Measurements from ENCODE around the gene KDM8. TPM values are rescaled to one million over a fixed set of nuclear protein-coding genes. Genes with fewer than 3 reads are reported as not detected.

KDM8 gene
- polyA plus RNA-seq, 4 donors, result 8.7 to 117 (median 42.7) TPM

GRCh38 chr16:27182906-27183405 lies 20.4 kb upstream of the KDM8 start:
- H3K36me3 ChIP-seq (ENCODE audit: control insufficient read depth in 3 of 3, insufficient read depth in 2 of 3, low read depth in 1 of 3, low read length in 3 of 3), result no peaks in the 10 kb centered on the region
- H3K4me1 ChIP-seq (ENCODE audit: control insufficient read depth in 3 of 3, insufficient read depth in 2 of 3, low read depth in 1 of 3, low read length in 2 of 3), result peaks cover 0 to 3% (median 0%) of the 10 kb centered on the region in 3 donors
- FAIRE-seq (no peak), DNase-seq (no peak)
- no peak overlapping the region for H3K4me3 ChIP-seq (ENCODE audit: low read depth in 1 of 3, low read length in 3 of 3)
- no peaks in the 10 kb centered on the region for H3K27me3 ChIP-seq (ENCODE audit: control insufficient read depth in 3 of 3, insufficient read depth in 3 of 3, low read length in 3 of 3)
- 74 to 87% (median 86%) methylated on average over 7 of the region's 7 CpGs for WGBS, 3 donors
- H3K27ac ChIP-seq (ENCODE audit: low read depth in 1 of 3, low read length in 2 of 3), result no peak overlapping the region
- H3K9me3 ChIP-seq (ENCODE audit: control insufficient read depth in 2 of 2, insufficient read depth in 1 of 2, low read depth in 1 of 2, low read length in 1 of 2), result no peaks in the 10 kb centered on the region

- Histone ChIP-seq H3K27me3 (ENCODE audit: control insufficient read depth in 3 of 3, insufficient read depth in 3 of 3, low read length in 3 of 3) (no peaks in the 10 kb centered on the region), H3K9me3 (ENCODE audit: control insufficient read depth in 2 of 2, insufficient read depth in 1 of 2, low read depth in 1 of 2, low read length in 1 of 2) (no peaks in the 10 kb centered on the region), H3K36me3 (ENCODE audit: control insufficient read depth in 3 of 3, insufficient read depth in 2 of 3, low read depth in 1 of 3, low read length in 3 of 3) (no peaks in the 10 kb centered on the region), H3K4me1 (ENCODE audit: control insufficient read depth in 3 of 3, insufficient read depth in 2 of 3, low read depth in 1 of 3, low read length in 2 of 3) (no peaks in the 10 kb centered on the region), H3K27ac (ENCODE audit: low read depth in 1 of 3, low read length in 2 of 3) (no peak overlapping the region), H3K4me3 (ENCODE audit: low read depth in 1 of 3, low read length in 3 of 3) (no peak overlapping the region)
- 93 to 100% (median 97%) methylated on average over 1 of the region's 1 CpG for WGBS, 3 donors
- FAIRE-seq, result no peak
- DNase-seq, result no peak
Measured at GRCh38 chr16:27185776-27186130, 17.6 kb upstream of the KDM8 start.

GRCh38 chr16:27188633-27189032 lies 14.7 kb upstream of the KDM8 start:
- Histone ChIP-seq H3K4me1 (ENCODE audit: control insufficient read depth in 3 of 3, insufficient read depth in 2 of 3, low read depth in 1 of 3, low read length in 2 of 3) (no peaks in the 10 kb centered on the region), H3K36me3 (ENCODE audit: control insufficient read depth in 3 of 3, insufficient read depth in 2 of 3, low read depth in 1 of 3, low read length in 3 of 3) (no peaks in the 10 kb centered on the region), H3K27ac (ENCODE audit: low read depth in 1 of 3, low read length in 2 of 3) (no peak overlapping the region), H3K9me3 (ENCODE audit: control insufficient read depth in 2 of 2, insufficient read depth in 1 of 2, low read depth in 1 of 2, low read length in 1 of 2) (no peaks in the 10 kb centered on the region), H3K27me3 (ENCODE audit: control insufficient read depth in 3 of 3, insufficient read depth in 3 of 3, low read length in 3 of 3) (no peaks in the 10 kb centered on the region), H3K4me3 (ENCODE audit: low read depth in 1 of 3, low read length in 3 of 3) (no peak overlapping the region)
- FAIRE-seq (no peak), DNase-seq (no peak)
- WGBS, 3 donors, result 86 to 88% (median 86%) methylated on average over 1 to 2 of the region's 2 CpGs

GRCh38 chr16:27189335-27189972 lies 13.9 kb upstream of the KDM8 start:
- H3K4me1 ChIP-seq (ENCODE audit: control insufficient read depth in 3 of 3, insufficient read depth in 2 of 3, low read depth in 1 of 3, low read length in 2 of 3), result no peaks in the 10 kb centered on the region
- no peak overlapping the region for H3K4me3 ChIP-seq (ENCODE audit: low read depth in 1 of 3, low read length in 3 of 3)
- H3K9me3 ChIP-seq (ENCODE audit: control insufficient read depth in 2 of 2, insufficient read depth in 1 of 2, low read depth in 1 of 2, low read length in 1 of 2), result no peaks in the 10 kb centered on the region
- 24 to 50% (median 43%) methylated on average over 10 to 13 of the region's 13 CpGs for WGBS, 3 donors
- H3K36me3 ChIP-seq (ENCODE audit: control insufficient read depth in 3 of 3, insufficient read depth in 2 of 3, low read depth in 1 of 3, low read length in 3 of 3), result no peaks in the 10 kb centered on the region
- FAIRE-seq, result no peak
- DNase-seq, result peak in 1 of 2 donors; percentile 37
- H3K27me3 ChIP-seq (ENCODE audit: control insufficient read depth in 3 of 3, insufficient read depth in 3 of 3, low read length in 3 of 3), result no peaks in the 10 kb centered on the region
- no peak overlapping the region for H3K27ac ChIP-seq (ENCODE audit: low read depth in 1 of 3, low read length in 2 of 3)

GRCh38 chr16:27190316-27190871 lies 12.9 kb upstream of the KDM8 start:
- DNase-seq (no peak), FAIRE-seq (no peak)
- WGBS, 3 donors, result 94 to 98% (median 96%) methylated on average over 12 of the region's 12 CpGs
- Histone ChIP-seq H3K9me3 (ENCODE audit: control insufficient read depth in 2 of 2, insufficient read depth in 1 of 2, low read depth in 1 of 2, low read length in 1 of 2) (no peaks in the 10 kb centered on the region), H3K4me1 (ENCODE audit: control insufficient read depth in 3 of 3, insufficient read depth in 2 of 3, low read depth in 1 of 3, low read length in 2 of 3) (no peaks in the 10 kb centered on the region), H3K4me3 (ENCODE audit: low read depth in 1 of 3, low read length in 3 of 3) (no peak overlapping the region), H3K36me3 (ENCODE audit: control insufficient read depth in 3 of 3, insufficient read depth in 2 of 3, low read depth in 1 of 3, low read length in 3 of 3) (no peaks in the 10 kb centered on the region), H3K27me3 (ENCODE audit: control insufficient read depth in 3 of 3, insufficient read depth in 3 of 3, low read length in 3 of 3) (no peaks in the 10 kb centered on the region), H3K27ac (ENCODE audit: low read depth in 1 of 3, low read length in 2 of 3) (no peak overlapping the region)

GRCh38 chr16:27191352-27191924 lies 11.9 kb upstream of the KDM8 start:
- WGBS, 3 donors, result 74 to 77% (median 75%) methylated on average over 7 of the region's 7 CpGs
- no peak for FAIRE-seq
- no peaks in the 10 kb centered on the region for H3K36me3 ChIP-seq (ENCODE audit: control insufficient read depth in 3 of 3, insufficient read depth in 2 of 3, low read depth in 1 of 3, low read length in 3 of 3)
- peaks cover 0 to 8% (median 3%) of the 10 kb centered on the region in 3 donors for H3K4me1 ChIP-seq (ENCODE audit: control insufficient read depth in 3 of 3, insufficient read depth in 2 of 3, low read depth in 1 of 3, low read length in 2 of 3)
- H3K4me3 ChIP-seq (ENCODE audit: low read depth in 1 of 3, low read length in 3 of 3), result no peak overlapping the region
- no peaks in the 10 kb centered on the region for H3K27me3 ChIP-seq (ENCODE audit: control insufficient read depth in 3 of 3, insufficient read depth in 3 of 3, low read length in 3 of 3)
- no peaks in the 10 kb centered on the region for H3K9me3 ChIP-seq (ENCODE audit: control insufficient read depth in 2 of 2, insufficient read depth in 1 of 2, low read depth in 1 of 2, low read length in 1 of 2)
- H3K27ac ChIP-seq (ENCODE audit: low read depth in 1 of 3, low read length in 2 of 3), result no peak overlapping the region
- DNase-seq, result no peak

GRCh38 chr16:27193300-27193990 lies 9.9 kb upstream of the KDM8 start:
- H3K4me3 ChIP-seq (ENCODE audit: low read depth in 1 of 3, low read length in 3 of 3), result no peak overlapping the region
- H3K9me3 ChIP-seq (ENCODE audit: control insufficient read depth in 2 of 2, insufficient read depth in 1 of 2, low read depth in 1 of 2, low read length in 1 of 2), result no peaks in the 10 kb centered on the region
- peaks cover 0 to 8% (median 3%) of the 10 kb centered on the region in 3 donors for H3K4me1 ChIP-seq (ENCODE audit: control insufficient read depth in 3 of 3, insufficient read depth in 2 of 3, low read depth in 1 of 3, low read length in 2 of 3)
- FAIRE-seq (no peak), DNase-seq (no peak)
- no peaks in the 10 kb centered on the region for H3K36me3 ChIP-seq (ENCODE audit: control insufficient read depth in 3 of 3, insufficient read depth in 2 of 3, low read depth in 1 of 3, low read length in 3 of 3)
- H3K27me3 ChIP-seq (ENCODE audit: control insufficient read depth in 3 of 3, insufficient read depth in 3 of 3, low read length in 3 of 3), result no peaks in the 10 kb centered on the region
- no peak overlapping the region for H3K27ac ChIP-seq (ENCODE audit: low read depth in 1 of 3, low read length in 2 of 3)
- WGBS, 3 donors, result 68 to 78% (median 73%) methylated on average over 6 of the region's 6 CpGs

- FAIRE-seq (no peak), DNase-seq (no peak)
- Histone ChIP-seq H3K9me3 (ENCODE audit: control insufficient read depth in 2 of 2, insufficient read depth in 1 of 2, low read depth in 1 of 2, low read length in 1 of 2) (no peaks in the 10 kb centered on the region), H3K36me3 (ENCODE audit: control insufficient read depth in 3 of 3, insufficient read depth in 2 of 3, low read depth in 1 of 3, low read length in 3 of 3) (no peaks in the 10 kb centered on the region), H3K27ac (ENCODE audit: low read depth in 1 of 3, low read length in 2 of 3) (no peak overlapping the region), H3K4me3 (ENCODE audit: low read depth in 1 of 3, low read length in 3 of 3) (no peak overlapping the region), H3K27me3 (ENCODE audit: control insufficient read depth in 3 of 3, insufficient read depth in 3 of 3, low read length in 3 of 3) (no peaks in the 10 kb centered on the region), H3K4me1 (ENCODE audit: control insufficient read depth in 3 of 3, insufficient read depth in 2 of 3, low read depth in 1 of 3, low read length in 2 of 3) (peaks cover 0 to 8% (median 5%) of the 10 kb centered on the region in 3 donors)
- 84 to 95% (median 91%) methylated on average over 6 of the region's 6 CpGs for WGBS, 3 donors
Measured at GRCh38 chr16:27195076-27195741, 8.1 kb upstream of the KDM8 start.

Measured in small intestine (tissue), 7 donors.